ENCODE data around the gene SLC25A21.

- TF ChIP-seq, protein P1, sequence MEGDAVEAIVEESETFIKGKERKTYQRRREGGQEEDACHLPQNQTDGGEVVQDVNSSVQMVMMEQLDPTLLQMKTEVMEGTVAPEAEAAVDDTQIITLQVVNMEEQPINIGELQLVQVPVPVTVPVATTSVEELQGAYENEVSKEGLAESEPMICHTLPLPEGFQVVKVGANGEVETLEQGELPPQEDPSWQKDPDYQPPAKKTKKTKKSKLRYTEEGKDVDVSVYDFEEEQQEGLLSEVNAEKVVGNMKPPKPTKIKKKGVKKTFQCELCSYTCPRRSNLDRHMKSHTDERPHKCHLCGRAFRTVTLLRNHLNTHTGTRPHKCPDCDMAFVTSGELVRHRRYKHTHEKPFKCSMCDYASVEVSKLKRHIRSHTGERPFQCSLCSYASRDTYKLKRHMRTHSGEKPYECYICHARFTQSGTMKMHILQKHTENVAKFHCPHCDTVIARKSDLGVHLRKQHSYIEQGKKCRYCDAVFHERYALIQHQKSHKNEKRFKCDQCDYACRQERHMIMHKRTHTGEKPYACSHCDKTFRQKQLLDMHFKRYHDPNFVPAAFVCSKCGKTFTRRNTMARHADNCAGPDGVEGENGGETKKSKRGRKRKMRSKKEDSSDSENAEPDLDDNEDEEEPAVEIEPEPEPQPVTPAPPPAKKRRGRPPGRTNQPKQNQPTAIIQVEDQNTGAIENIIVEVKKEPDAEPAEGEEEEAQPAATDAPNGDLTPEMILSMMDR (IDR thresholded peaks at IDR 0.05): no peak
- no peak for TF ChIP-seq POLR2A (IDR thresholded peaks at IDR 0.05)
These were observed 517.5 kb downstream of the SLC25A21 start for GRCh38 chr14:36654794-36655381.

All from esophagus squamous epithelium (tissue), 4 donors.